Measurements from ENCODE around the gene PRORP. TPM values are rescaled to one million over a fixed set of nuclear protein-coding genes. Genes with fewer than 3 reads are reported as not detected.
"Not testable (repeated sequence)": the region's sequence is repeated elsewhere in the genome, so short reads cannot be mapped to it uniquely, and the experiment has no call there.

PRORP gene
- total RNA-seq, 2 donors from 2014 or later: 40.3 to 52.9 TPM

DNA sequence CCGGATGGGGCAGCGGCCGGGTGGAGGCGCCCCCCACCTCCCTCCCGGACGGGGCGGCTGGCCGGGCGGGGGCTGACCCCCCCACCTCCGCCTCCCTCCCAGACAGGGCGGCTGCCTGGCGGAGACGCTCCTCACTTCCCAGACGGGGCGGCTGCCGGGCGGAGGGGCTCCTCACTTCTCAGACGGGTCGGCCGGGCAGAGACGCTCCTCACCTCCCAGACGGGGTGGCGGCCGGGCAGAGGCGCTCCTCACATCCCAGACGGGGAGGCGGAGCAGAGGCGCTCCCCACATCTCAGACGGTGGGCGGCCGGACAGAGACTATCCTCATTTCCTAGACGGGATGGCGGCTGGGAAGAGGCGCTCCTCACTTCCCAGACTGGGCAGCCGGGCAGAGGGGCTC is 30.2 kb downstream of the PRORP start:
- not testable (repeated sequence) for H3K27ac Mint-ChIP-seq; ATAC-seq (replicated peaks); H3K4me3 Mint-ChIP-seq; H3K9me3 Mint-ChIP-seq; H3K27me3 Mint-ChIP-seq
- Mint-ChIP-seq H3K36me3 (ENCODE audit: low read depth) (peaks cover 21% of the 10 kb centered on the region), H3K4me1 (peaks cover 18% of the 10 kb centered on the region)

DNA sequence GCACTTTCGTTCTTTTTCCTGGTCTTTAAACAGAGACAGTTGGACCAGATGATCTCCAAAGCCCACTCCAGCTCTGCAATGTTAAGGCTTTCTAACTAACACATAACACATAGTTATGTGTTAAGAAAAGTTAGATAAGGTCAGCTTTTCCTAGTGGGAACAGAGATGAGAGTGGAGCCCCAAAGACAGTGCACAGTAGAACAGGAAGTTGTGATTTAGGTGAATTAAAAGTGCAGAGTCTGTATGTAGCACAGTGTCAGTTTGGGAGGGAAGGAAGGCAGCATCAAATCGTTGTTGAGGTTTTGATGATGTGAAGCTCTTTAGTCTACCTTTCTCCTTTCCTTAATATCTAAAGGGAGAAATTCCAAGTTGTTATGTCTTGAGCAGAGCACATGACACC is 31.7 kb downstream of the PRORP start:
- no peak for ATAC-seq (replicated peaks)
- Mint-ChIP-seq H3K36me3 (ENCODE audit: low read depth) (peaks cover 24% of the 10 kb centered on the region), H3K9me3 (no peaks in the 10 kb centered on the region), H3K4me3 (peak overlapping the region; percentile 51), H3K4me1 (peaks cover 21% of the 10 kb centered on the region), H3K27me3 (no peaks in the 10 kb centered on the region), H3K27ac (peak overlapping the region; percentile 74)

DNA sequence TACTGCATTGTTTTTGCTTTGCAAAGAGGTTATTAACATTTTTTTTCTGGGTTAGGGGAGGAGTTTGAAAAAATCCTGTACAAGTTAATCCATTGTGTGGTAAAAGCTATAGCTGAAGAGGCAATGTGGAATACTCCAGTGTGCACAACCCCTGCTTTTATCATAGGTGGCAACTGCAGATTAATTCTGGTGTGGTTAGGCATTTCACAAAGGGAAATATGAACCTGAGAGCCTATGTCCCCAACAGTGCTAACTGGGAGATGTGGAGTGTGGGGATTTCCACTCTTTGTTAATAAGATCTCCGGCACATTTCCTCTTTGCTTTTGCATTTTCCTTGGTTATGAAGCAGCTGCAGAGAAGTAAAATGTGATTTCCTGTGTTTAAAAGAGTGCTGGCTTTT is 33.6 kb downstream of the PRORP start:
- Mint-ChIP-seq H3K4me3 (peak overlapping the region; percentile 57), H3K27me3 (no peaks in the 10 kb centered on the region), H3K27ac (peak overlapping the region; percentile 40)

DNA sequence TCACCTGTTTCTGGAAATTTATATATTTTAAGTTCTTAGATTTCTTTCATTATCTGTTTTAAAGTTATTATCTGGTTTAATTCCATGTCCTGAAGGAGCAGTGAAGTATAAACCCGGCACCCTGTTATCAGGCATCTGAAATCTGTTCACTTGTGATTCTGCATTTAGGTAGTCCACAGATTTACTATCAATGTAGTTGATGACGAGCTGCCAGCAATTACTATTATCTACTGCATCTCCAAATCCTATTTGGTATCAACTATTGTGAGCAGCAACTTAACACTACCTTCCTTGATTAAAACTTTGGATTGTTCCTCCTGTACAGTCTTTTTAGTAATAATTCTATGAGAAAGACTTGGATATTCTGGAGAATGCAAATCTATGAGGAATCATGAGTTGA is 36.1 kb downstream of the PRORP start:
- no peak overlapping the region for H3K4me3 Mint-ChIP-seq
- H3K36me3 Mint-ChIP-seq (ENCODE audit: low read depth): peaks cover 35% of the 10 kb centered on the region
- H3K4me1 Mint-ChIP-seq: peaks cover 51% of the 10 kb centered on the region
- H3K27ac Mint-ChIP-seq: peak overlapping the region; percentile 88
- no peaks in the 10 kb centered on the region for H3K27me3 Mint-ChIP-seq
- ATAC-seq (replicated peaks): no peak
- no peaks in the 10 kb centered on the region for H3K9me3 Mint-ChIP-seq

More for the DNA sequence above, 33.6 kb downstream of the PRORP start:
- Mint-ChIP-seq H3K9me3 (no peaks in the 10 kb centered on the region), H3K36me3 (ENCODE audit: low read depth) (peaks cover 28% of the 10 kb centered on the region), H3K4me1 (peaks cover 40% of the 10 kb centered on the region)
- ATAC-seq (replicated peaks): no peak

DNA sequence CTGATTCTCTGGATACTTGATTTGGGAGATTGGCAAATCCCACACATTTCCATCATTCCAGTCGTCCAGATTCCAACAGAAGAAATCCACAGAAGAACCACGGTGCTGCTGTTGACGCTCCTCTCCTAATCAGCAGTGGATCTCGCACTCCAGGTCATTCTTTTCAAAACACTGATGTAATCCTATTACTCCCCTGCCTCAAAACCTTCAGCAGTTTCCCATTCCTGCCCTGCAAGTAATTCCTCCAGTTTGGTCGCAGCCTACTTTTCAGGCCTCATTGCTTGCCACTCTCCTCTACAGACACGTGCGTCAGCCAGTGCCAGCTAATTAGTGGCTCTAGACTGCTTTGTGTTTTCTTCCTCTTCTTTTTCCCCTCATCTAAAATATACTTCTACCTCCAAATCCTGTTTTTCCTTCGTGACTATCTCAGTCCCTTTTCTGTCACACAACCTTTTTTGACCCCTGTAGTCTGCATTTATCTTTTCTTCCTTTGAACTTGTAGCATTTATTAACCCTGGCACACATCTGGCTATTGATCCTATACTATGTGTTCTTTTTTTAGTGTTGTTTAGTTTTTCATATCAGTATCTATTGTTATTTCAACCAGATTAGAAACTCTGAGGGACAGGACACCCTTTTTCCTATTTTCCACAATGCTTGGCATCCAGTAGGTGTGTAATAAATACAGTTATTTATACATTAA is 36.8 kb downstream of the PRORP start:
- ATAC-seq (replicated peaks): no peak
- peaks cover 41% of the 10 kb centered on the region for H3K36me3 Mint-ChIP-seq (ENCODE audit: low read depth)
- H3K27ac Mint-ChIP-seq: peak overlapping the region; percentile 88

DNA sequence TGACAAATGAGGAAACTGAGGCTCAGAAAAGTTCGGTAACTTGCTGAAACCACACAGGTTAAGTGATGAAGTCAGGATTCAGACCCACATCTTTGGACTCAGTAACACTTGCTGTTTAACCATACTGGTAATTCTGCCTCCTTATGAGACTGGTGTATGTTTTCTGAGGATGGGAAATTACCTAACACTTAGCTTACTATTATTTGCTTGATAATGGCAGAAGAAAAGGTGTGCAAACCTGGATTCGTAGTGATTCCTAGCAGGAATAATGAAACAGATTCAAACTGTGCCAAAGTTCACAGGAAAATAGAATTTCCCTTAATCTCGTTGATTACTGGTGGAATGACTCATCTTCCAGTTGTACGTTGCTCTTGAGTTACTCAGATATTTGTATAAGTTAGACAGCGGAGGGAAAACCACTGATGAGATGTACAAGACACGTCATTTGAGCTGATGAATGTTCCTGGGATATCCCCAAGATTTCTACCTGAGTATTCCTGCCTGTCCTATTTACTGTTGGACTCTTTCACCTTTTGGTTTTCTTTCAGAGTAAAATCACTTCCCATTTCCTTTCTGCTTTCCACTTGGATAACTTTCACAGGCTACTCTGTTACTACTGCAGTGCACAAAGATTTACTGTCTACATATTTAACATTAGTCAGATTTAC is 37.5 kb downstream of the PRORP start:
- H3K27me3 Mint-ChIP-seq: no peaks in the 10 kb centered on the region
- no peaks in the 10 kb centered on the region for H3K9me3 Mint-ChIP-seq
- H3K4me3 Mint-ChIP-seq: peak overlapping the region; percentile 73
- peaks cover 45% of the 10 kb centered on the region for H3K36me3 Mint-ChIP-seq (ENCODE audit: low read depth)
- peak overlapping the region; percentile 88 for H3K27ac Mint-ChIP-seq
- H3K4me1 Mint-ChIP-seq: peaks cover 45% of the 10 kb centered on the region
- peak; percentile 96 for ATAC-seq (replicated peaks)

More for the DNA sequence above, 36.8 kb downstream of the PRORP start:
- no peaks in the 10 kb centered on the region for H3K27me3 Mint-ChIP-seq
- peak overlapping the region; percentile 73 for H3K4me3 Mint-ChIP-seq
- H3K4me1 Mint-ChIP-seq: peaks cover 48% of the 10 kb centered on the region
- H3K9me3 Mint-ChIP-seq: no peaks in the 10 kb centered on the region

DNA sequence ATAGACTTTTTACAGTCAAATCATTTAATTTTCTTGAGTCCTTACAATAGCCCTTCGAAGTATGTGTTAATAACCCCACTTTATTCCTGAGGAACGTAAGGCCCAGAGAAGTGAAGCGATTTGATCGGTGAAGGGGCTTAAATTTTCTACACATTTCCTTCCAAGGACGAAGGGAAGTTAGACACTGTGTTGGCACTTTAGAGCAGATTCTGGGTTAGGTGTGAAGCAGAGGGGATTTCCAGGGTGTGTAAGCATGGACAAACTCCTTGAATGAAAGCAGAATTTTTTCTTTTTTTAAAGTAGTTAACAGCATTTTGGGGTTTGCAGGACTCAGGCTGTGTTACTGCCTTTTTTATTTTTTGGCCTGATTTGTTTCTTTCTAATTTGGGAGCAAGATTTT is 38.9 kb downstream of the PRORP start:
- Mint-ChIP-seq H3K27ac (peak overlapping the region; percentile 88), H3K4me3 (peak overlapping the region; percentile 73)

DNA sequence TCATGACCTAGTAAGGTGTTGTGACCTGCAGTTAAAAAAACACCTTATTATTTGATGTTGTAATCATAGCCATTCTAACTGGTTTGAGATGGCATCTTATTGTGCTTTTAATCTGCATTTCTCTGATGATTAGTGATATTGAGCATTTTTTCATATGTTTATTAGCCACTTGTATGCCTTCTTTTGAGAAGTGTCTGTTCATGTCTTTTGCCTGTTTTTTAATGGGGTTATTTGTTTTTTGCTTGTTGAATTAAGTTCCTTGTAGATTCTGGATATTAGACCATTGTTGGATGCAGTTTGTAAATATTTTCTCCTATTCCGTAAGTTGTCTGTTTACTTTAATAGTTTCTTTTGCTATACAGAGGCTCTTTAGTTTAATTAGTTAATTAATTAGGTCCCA is 41.0 kb downstream of the PRORP start:
- Mint-ChIP-seq H3K4me3 (no peak overlapping the region), H3K4me1 (peaks cover 33% of the 10 kb centered on the region), H3K36me3 (ENCODE audit: low read depth) (peaks cover 59% of the 10 kb centered on the region), H3K9me3 (no peaks in the 10 kb centered on the region), H3K27me3 (no peaks in the 10 kb centered on the region), H3K27ac (no peak overlapping the region)
- no peak for ATAC-seq (replicated peaks)

More for the DNA sequence above, 38.9 kb downstream of the PRORP start:
- peak; percentile 71 for ATAC-seq (replicated peaks)
- no peaks in the 10 kb centered on the region for H3K27me3 Mint-ChIP-seq
- no peaks in the 10 kb centered on the region for H3K9me3 Mint-ChIP-seq
- H3K36me3 Mint-ChIP-seq (ENCODE audit: low read depth): peaks cover 52% of the 10 kb centered on the region
- H3K4me1 Mint-ChIP-seq: peaks cover 41% of the 10 kb centered on the region

DNA sequence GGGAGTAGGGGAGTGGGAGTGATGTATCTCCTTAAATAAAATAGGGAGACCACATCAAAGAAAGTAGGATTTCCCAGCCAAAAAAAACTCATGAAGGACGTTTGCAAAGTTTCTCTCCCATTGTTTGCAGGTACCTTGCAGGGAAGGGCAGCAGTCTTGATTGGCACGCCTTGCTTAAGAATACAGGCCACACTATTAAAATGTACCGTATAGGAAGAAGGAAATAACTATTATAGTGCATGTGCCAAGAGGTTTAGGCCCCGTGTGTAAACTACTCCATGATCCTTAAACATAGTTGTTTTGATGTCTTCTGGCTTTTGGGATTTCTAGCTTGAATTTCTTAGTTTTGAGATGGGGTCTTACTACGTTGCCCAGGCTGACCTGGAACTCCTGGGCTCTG is 42.5 kb downstream of the PRORP start:
- H3K4me3 Mint-ChIP-seq: no peak overlapping the region
- H3K9me3 Mint-ChIP-seq: no peaks in the 10 kb centered on the region
- H3K36me3 Mint-ChIP-seq (ENCODE audit: low read depth): peaks cover 56% of the 10 kb centered on the region
- no peak overlapping the region for H3K27ac Mint-ChIP-seq
- ATAC-seq (replicated peaks): no peak
- H3K27me3 Mint-ChIP-seq: no peaks in the 10 kb centered on the region
- peaks cover 22% of the 10 kb centered on the region for H3K4me1 Mint-ChIP-seq

DNA sequence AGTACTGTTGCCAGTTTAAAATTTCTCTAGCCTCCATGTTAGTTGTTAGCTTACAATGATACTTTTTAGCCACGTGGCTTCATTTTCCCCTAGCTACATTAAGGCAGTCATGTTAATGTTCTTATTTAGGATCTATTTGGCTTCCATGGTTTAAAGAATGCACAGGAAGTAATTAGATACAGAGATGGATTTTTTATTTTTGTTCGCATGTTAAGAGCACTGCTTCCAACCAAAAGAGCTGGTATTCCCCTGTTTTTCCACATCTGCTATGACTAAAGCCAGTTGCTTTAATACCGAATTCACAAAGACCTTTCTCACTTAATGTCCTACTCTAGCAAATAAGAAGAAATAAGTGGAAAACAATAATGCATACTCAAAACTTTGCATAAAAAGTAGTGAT is 45.1 kb downstream of the PRORP start:
- ATAC-seq (replicated peaks): no peak
- Mint-ChIP-seq H3K4me3 (no peak overlapping the region), H3K9me3 (no peaks in the 10 kb centered on the region), H3K27ac (no peak overlapping the region), H3K4me1 (no peaks in the 10 kb centered on the region), H3K36me3 (ENCODE audit: low read depth) (peaks cover 59% of the 10 kb centered on the region), H3K27me3 (no peaks in the 10 kb centered on the region)

Other genes with a start within 250 kb of the PRORP start
- 10 to 100 TPM; 53.3 to 57.0 TPM for gene BAZ1A, start 247.2 kb upstream of the PRORP start, total RNA-seq
- 100 to 1,000 TPM in 1 of 2 donors, 10 to 100 TPM in 1; 90.7 to 115 TPM for gene SRP54, start 139.6 kb upstream of the PRORP start, total RNA-seq
- gene FAM177A1, start 76.3 kb upstream of the PRORP start, total RNA-seq: 10 to 100 TPM; 45.1 to 52.0 TPM
- 10 to 100 TPM; 50.4 to 64.9 TPM for gene PPP2R3C, start 562 bp upstream of the PRORP start, total RNA-seq
- 100 to 1,000 TPM; 295 to 386 TPM for gene PSMA6, start 169.8 kb downstream of the PRORP start, total RNA-seq

Measured in activated T-helper 17 cell treated with anti-CD3 and anti-CD28 coated beads, Interleukin-2, amount 50 U/mL, for 72 hours (primary cell).